GM23248 (cell line): ENCODE measurements around the gene GRAMD1B.

Experiments
- EZH2 ChIP-seq: fragments of 200-600 bp; sonication (generic); IDR thresholded peaks from 2 replicates; pipeline ENCODE4 v1.6.1; 2018; ENCODE audit warnings: antibody characterized with exemption, mild to moderate bottlenecking; ENCODE audit not compliant: insufficient read depth, poor library complexity, severe bottlenecking
- EZH2phosphoT487 ChIP-seq: fragments of 200-600 bp; sonication (generic); IDR thresholded peaks from 2 replicates; pipeline ENCODE4 v1.6.1; 2018; ENCODE audit warnings: antibody characterized with exemption, moderate library complexity, mild to moderate bottlenecking, low read depth; ENCODE audit not compliant: insufficient read depth

GRCh38 chr11:123616505-123617198, 186.6 kb downstream of the GRAMD1B start:
- TF ChIP-seq EZH2phosphoT487 (no peak), EZH2 (no peak)
